GM23338 (cell line): ENCODE results near the gene PTPRF. TPM values are rescaled to one million over a fixed set of nuclear protein-coding genes. Genes with fewer than 3 reads are reported as not detected.
A peak's percentile ranks its signal among the peaks of the same experiment; 100 is the strongest.

Experiments used
- ATAC-seq: fragments of 200-7000 bp; cut with Tn5 transposase; 3 replicates; pipeline ENCODE4 v1.9.1; 2020
- DNase-seq: peaks from one replicate; pipeline ENCODE4 v3.0.0-alpha.2; 2015; ENCODE audit warnings: low spot score
- H2AFZ ChIP-seq: fragments of 200-600 bp; sonication (generic); 2 replicates; pipeline ENCODE4 v1.8.0; 2016; ENCODE audit warnings: antibody characterized with exemption, mild to moderate bottlenecking, moderate library complexity
- H3F3A ChIP-seq: fragments of 200-600 bp; sonication (generic); replicated peaks from 2 replicates; pipeline ENCODE4 v1.8.0; 2017; ENCODE audit warnings: antibody characterized with exemption, mixed run types, low read depth
- H3K27ac ChIP-seq: fragments of 200-600 bp; sonication (generic); 2 replicates; pipeline ENCODE4 v1.6.1; 2016; ENCODE audit warnings: low read depth
- H3K27me3 ChIP-seq: fragments of 200-600 bp; sonication (generic); 2 replicates; pipeline ENCODE4 v1.8.0; 2016; ENCODE audit warnings: mild to moderate bottlenecking, mixed run types, moderate library complexity; ENCODE audit not compliant: insufficient read depth
- H3K36me3 ChIP-seq: fragments of 200-600 bp; sonication (generic); 2 replicates; pipeline ENCODE4 v1.8.0; 2016; ENCODE audit warnings: mild to moderate bottlenecking; ENCODE audit not compliant: insufficient read depth
- H3K4me1 ChIP-seq: fragments of 200-600 bp; sonication (generic); 2 replicates; pipeline ENCODE4 v1.8.0; 2016; ENCODE audit warnings: mild to moderate bottlenecking, moderate library complexity; ENCODE audit not compliant: insufficient read depth
- H3K4me2 ChIP-seq: fragments of 200-600 bp; sonication (generic); 2 replicates; pipeline ENCODE4 v1.7.1; 2017; ENCODE audit warnings: mixed run types
- H3K4me3 ChIP-seq: fragments of 200-600 bp; sonication (generic); 2 replicates; pipeline ENCODE4 v1.6.1; 2016; ENCODE audit warnings: mixed run types
- H3K79me2 ChIP-seq: fragments of 200-600 bp; sonication (generic); replicated peaks from 2 replicates; pipeline ENCODE4 v1.8.0; 2017; ENCODE audit warnings: mild to moderate bottlenecking; ENCODE audit not compliant: insufficient read depth
- H3K9me2 ChIP-seq: fragments of 200-600 bp; sonication (generic); 2 replicates; pipeline ENCODE4 v1.8.0; 2017; ENCODE audit not compliant: insufficient read depth
- H4K20me1 ChIP-seq: fragments of 200-600 bp; sonication (generic); replicated peaks from 2 replicates; pipeline ENCODE4 v1.8.0; 2017; ENCODE audit warnings: mild to moderate bottlenecking; ENCODE audit not compliant: insufficient read depth
- H3K27ac Mint-ChIP-seq: 2 replicates; pipeline ENCODE4 v1.8.0; 2020; ENCODE audit warnings: inconsistent platforms, mild to moderate bottlenecking, moderate library complexity, mixed read lengths
- H3K27me3 Mint-ChIP-seq: 3 replicates; pipeline ENCODE4 v1.8.0; 2022; ENCODE audit warnings: low read depth, mild to moderate bottlenecking, moderate library complexity, mixed read lengths, inconsistent platforms; ENCODE audit not compliant: insufficient read depth, poor library complexity
- H3K36me3 Mint-ChIP-seq: 3 replicates; pipeline ENCODE4 v1.8.0; 2021; ENCODE audit warnings: low read depth, mild to moderate bottlenecking, inconsistent platforms, moderate library complexity, mixed read lengths
- H3K4me1 Mint-ChIP-seq: 3 replicates; pipeline ENCODE4 v1.8.0; 2020; ENCODE audit warnings: mild to moderate bottlenecking, inconsistent platforms, mixed read lengths
- H3K4me3 Mint-ChIP-seq: 3 replicates; pipeline ENCODE4 v1.8.0; 2021; ENCODE audit warnings: moderate library complexity, mild to moderate bottlenecking, inconsistent platforms, mixed read lengths
- H3K9me3 Mint-ChIP-seq: 3 replicates; pipeline ENCODE4 v1.8.0; 2020; ENCODE audit warnings: moderate library complexity, mild to moderate bottlenecking, inconsistent platforms, mixed read lengths
- EZH2 ChIP-seq: fragments of 200-600 bp; sonication (generic); IDR thresholded peaks from one replicate; pipeline ENCODE4 v1.8.0; 2017; ENCODE audit warnings: antibody characterized with exemption, mild to moderate bottlenecking, low read depth; ENCODE audit not compliant: unreplicated experiment
- NANOG ChIP-seq: IDR thresholded peaks from 2 replicates; pipeline ENCODE4 v1.6.1; 2016; ENCODE audit warnings: antibody characterized with exemption, borderline replicate concordance
- POLR2AphosphoS5 ChIP-seq: IDR thresholded peaks from 2 replicates; pipeline ENCODE4 v1.6.1; 2016; ENCODE audit warnings: antibody characterized with exemption, low read depth
- ZNF331 ChIP-seq: fragments of 250-450 bp; sonication (Bioruptor Pico); IDR thresholded peaks from 2 replicates; pipeline ENCODE4 v1.5.0; 2020; ENCODE audit warnings: low read depth, mild to moderate bottlenecking, moderate library complexity
- polyA plus RNA-seq: library from polyadenylated mRNA; unstranded; fragments of >200 nt; fragmentation: Nextera tagmentation; extraction: Ambion mirVana; gene quantifications from 2 replicates; pipeline ENCODE4 v1.2.1, GENCODE V29; 2016
- total RNA-seq: library from RNA; depleted of rRNA; stranded (reverse); fragments of >200 nt; shearing (Covaris generic); gene quantifications from 2 replicates; pipeline ENCODE4 v1.2.3, GENCODE V29; 2014
- TF ChIP-seq, protein P1 (sequence below): fragments of 250-450 bp; sonication (Bioruptor Pico); IDR thresholded peaks from 2 replicates; pipeline ENCODE4 v1.5.0; 2020; ENCODE audit warnings: mild to moderate bottlenecking, moderate library complexity
- TF ChIP-seq, protein P2 (sequence below), 2 experiments: fragments of 200-600 bp in 1 of 2; sonication (generic) in 1 of 2; conservative IDR thresholded peaks; 2 replicates each; pipeline versions ENCODE4 v1.5.1 to v1.6.1; 2016 to 2017; ENCODE audit warnings: antibody characterized with exemption in 2 of 2, low read depth in 2 of 2, mild to moderate bottlenecking in 2 of 2, moderate library complexity in 1 of 2

The PTPRF gene
- total and polyA plus RNA-seq, 2 experiments from 2014 or later: 52.4 to 173 TPM

DNA sequence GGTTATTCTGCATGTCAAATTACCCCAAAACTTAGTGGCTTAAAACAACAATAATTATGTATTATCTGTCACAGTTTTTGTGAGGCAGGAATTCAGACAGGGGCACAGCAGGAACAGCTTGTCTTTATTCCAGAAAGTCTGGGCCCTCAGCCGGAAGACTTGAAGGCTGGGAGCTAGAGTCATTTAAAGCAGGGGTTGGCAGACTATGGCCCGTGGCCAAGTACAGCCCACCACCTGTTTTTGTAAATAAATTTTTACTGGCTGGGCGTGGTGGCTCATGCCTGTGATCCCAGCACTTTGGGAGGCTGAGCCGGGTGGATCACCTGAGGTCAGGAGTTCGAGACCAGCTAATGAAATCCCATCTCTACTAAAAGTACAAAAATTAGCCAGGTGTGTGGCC lies 79.7 kb downstream of the PTPRF start:
- Mint-ChIP-seq H3K36me3 (peaks cover 78% of the 10 kb centered on the region), H3K9me3 (no peaks in the 10 kb centered on the region; the same call in 2 of the 3 replicates), H3K4me3 (no peak overlapping the region), H3K27ac (no peak overlapping the region), H3K4me1 (no peaks in the 10 kb centered on the region; the same call in 2 of the 3 replicates), H3K27me3 (peaks cover 5% of the 10 kb centered on the region)
- no peaks in the 10 kb centered on the region for H3K9me2 ChIP-seq
- no peak overlapping the region for H2AFZ ChIP-seq
- H4K20me1 ChIP-seq: no peaks in the 10 kb centered on the region; the same call in 1 of the 2 replicates
- ATAC-seq (no peak), DNase-seq (no peak)
- no peak for TF ChIP-seq POLR2AphosphoS5
- no peak for TF ChIP-seq NANOG
- no peak for TF ChIP-seq EZH2
- no peak for TF ChIP-seq ZNF331 (CRISPR knock-in tag)
- TF ChIP-seq, protein P1, sequence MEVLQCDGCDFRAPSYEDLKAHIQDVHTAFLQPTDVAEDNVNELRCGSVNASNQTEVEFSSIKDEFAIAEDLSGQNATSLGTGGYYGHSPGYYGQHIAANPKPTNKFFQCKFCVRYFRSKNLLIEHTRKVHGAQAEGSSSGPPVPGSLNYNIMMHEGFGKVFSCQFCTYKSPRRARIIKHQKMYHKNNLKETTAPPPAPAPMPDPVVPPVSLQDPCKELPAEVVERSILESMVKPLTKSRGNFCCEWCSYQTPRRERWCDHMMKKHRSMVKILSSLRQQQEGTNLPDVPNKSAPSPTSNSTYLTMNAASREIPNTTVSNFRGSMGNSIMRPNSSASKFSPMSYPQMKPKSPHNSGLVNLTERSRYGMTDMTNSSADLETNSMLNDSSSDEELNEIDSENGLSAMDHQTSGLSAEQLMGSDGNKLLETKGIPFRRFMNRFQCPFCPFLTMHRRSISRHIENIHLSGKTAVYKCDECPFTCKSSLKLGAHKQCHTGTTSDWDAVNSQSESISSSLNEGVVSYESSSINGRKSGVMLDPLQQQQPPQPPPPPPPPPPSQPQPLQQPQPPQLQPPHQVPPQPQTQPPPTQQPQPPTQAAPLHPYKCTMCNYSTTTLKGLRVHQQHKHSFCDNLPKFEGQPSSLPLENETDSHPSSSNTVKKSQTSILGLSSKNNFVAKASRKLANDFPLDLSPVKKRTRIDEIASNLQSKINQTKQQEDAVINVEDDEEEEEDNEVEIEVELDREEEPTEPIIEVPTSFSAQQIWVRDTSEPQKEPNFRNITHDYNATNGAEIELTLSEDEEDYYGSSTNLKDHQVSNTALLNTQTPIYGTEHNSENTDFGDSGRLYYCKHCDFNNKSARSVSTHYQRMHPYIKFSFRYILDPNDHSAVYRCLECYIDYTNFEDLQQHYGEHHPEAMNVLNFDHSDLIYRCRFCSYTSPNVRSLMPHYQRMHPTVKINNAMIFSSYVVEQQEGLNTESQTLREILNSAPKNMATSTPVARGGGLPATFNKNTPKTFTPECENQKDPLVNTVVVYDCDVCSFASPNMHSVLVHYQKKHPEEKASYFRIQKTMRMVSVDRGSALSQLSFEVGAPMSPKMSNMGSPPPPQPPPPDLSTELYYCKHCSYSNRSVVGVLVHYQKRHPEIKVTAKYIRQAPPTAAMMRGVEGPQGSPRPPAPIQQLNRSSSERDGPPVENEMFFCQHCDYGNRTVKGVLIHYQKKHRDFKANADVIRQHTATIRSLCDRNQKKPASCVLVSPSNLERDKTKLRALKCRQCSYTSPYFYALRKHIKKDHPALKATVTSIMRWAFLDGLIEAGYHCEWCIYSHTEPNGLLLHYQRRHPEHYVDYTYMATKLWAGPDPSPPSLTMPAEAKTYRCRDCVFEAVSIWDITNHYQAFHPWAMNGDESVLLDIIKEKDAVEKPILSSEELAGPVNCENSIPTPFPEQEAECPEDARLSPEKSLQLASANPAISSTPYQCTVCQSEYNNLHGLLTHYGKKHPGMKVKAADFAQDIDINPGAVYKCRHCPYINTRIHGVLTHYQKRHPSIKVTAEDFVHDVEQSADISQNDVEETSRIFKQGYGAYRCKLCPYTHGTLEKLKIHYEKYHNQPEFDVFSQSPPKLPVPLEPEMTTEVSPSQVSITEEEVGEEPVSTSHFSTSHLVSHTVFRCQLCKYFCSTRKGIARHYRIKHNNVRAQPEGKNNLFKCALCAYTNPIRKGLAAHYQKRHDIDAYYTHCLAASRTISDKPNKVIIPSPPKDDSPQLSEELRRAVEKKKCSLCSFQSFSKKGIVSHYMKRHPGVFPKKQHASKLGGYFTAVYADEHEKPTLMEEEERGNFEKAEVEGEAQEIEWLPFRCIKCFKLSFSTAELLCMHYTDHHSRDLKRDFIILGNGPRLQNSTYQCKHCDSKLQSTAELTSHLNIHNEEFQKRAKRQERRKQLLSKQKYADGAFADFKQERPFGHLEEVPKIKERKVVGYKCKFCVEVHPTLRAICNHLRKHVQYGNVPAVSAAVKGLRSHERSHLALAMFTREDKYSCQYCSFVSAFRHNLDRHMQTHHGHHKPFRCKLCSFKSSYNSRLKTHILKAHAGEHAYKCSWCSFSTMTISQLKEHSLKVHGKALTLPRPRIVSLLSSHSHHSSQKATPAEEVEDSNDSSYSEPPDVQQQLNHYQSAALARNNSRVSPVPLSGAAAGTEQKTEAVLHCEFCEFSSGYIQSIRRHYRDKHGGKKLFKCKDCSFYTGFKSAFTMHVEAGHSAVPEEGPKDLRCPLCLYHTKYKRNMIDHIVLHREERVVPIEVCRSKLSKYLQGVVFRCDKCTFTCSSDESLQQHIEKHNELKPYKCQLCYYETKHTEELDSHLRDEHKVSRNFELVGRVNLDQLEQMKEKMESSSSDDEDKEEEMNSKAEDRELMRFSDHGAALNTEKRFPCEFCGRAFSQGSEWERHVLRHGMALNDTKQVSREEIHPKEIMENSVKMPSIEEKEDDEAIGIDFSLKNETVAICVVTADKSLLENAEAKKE: no peak
- peaks cover 3% of the 10 kb centered on the region; the same call in 1 of the 2 replicates for H3K36me3 ChIP-seq
- no peaks in the 10 kb centered on the region for H3K4me1 ChIP-seq
- no peak overlapping the region for H3K4me2 ChIP-seq
- no peak overlapping the region for H3K4me3 ChIP-seq
- no peak overlapping the region for H3K27ac ChIP-seq
- no peaks in the 10 kb centered on the region for H3F3A ChIP-seq
- H3K27me3 ChIP-seq: no peaks in the 10 kb centered on the region
- H3K79me2 ChIP-seq: no peaks in the 10 kb centered on the region

DNA sequence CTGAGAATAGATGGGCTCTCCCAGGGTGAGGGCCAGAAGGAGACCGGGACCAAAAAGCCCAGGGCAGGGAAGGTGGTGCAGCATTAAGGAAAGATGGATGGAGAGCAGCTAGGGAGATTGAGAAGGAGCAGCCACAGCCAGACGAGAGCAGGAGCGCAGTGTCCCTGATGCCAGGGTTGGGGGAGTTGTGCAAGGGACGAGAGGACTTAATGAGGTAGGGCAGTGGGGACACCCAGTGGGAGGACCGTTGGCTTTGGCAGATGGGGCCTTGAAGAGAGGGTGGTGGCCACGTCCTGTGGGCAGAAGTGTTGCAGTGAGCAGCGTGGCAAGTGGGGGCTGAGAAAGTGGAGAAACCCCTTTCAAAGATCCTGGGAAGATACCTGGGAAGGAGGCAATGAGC lies 81.3 kb downstream of the PTPRF start:
- H3K4me3 ChIP-seq: no peak overlapping the region
- H3K36me3 Mint-ChIP-seq: peaks cover 76% of the 10 kb centered on the region
- TF ChIP-seq, protein P2, sequence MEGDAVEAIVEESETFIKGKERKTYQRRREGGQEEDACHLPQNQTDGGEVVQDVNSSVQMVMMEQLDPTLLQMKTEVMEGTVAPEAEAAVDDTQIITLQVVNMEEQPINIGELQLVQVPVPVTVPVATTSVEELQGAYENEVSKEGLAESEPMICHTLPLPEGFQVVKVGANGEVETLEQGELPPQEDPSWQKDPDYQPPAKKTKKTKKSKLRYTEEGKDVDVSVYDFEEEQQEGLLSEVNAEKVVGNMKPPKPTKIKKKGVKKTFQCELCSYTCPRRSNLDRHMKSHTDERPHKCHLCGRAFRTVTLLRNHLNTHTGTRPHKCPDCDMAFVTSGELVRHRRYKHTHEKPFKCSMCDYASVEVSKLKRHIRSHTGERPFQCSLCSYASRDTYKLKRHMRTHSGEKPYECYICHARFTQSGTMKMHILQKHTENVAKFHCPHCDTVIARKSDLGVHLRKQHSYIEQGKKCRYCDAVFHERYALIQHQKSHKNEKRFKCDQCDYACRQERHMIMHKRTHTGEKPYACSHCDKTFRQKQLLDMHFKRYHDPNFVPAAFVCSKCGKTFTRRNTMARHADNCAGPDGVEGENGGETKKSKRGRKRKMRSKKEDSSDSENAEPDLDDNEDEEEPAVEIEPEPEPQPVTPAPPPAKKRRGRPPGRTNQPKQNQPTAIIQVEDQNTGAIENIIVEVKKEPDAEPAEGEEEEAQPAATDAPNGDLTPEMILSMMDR (conservative IDR thresholded peaks at IDR 0.05; ENCODE audit: low read depth in 2 of 2): peak in 1 of 2 experiments; percentile 30; a peak in 2 of 4 replicates
- TF ChIP-seq POLR2AphosphoS5: no peak

More for the DNA sequence above, 81.3 kb downstream of the PTPRF start:
- DNase-seq (no peak), ATAC-seq (no peak)
- no peaks in the 10 kb centered on the region; the same call in 2 of the 3 replicates for H3K9me3 Mint-ChIP-seq
- H3K27ac Mint-ChIP-seq: no peak overlapping the region
- H3K9me2 ChIP-seq: no peaks in the 10 kb centered on the region
- no peaks in the 10 kb centered on the region for H3K79me2 ChIP-seq
- H3K27me3 Mint-ChIP-seq: peaks cover 5% of the 10 kb centered on the region
- H3K27me3 ChIP-seq: no peaks in the 10 kb centered on the region
- H3F3A ChIP-seq: no peaks in the 10 kb centered on the region
- H3K27ac ChIP-seq: no peak overlapping the region
- no peaks in the 10 kb centered on the region for H3K4me1 ChIP-seq
- H3K36me3 ChIP-seq: peaks cover 3% of the 10 kb centered on the region; the same call in 1 of the 2 replicates
- H3K4me1 Mint-ChIP-seq: no peaks in the 10 kb centered on the region; the same call in 2 of the 3 replicates
- H3K4me3 Mint-ChIP-seq: no peak overlapping the region
- no peak overlapping the region for H3K4me2 ChIP-seq
- H2AFZ ChIP-seq: no peak overlapping the region
- no peaks in the 10 kb centered on the region; the same call in none of the 2 replicates for H4K20me1 ChIP-seq
